Tibial artery (tissue), 4 donors: ENCODE measurements around the gene ABCA4.

Experiments used
- DNase-seq, 2 donors: peaks; one replicate each; pipeline ENCODE4 v3.0.0-alpha.2; 2019
- H3K27ac ChIP-seq, 2 donors: fragments of 200-600 bp; sonication (generic) in 1 of 2; 1 replicate in 1 of 2; 2 replicates in 1 of 2; pipeline ENCODE4 v1.5.1; 2018 to 2019; ENCODE audit warnings: mild to moderate bottlenecking in 1 of 2
- H3K27me3 ChIP-seq, 2 donors: fragments of 200-600 bp; sonication (generic) in 1 of 2; one replicate each; pipeline versions ENCODE4 v1.5.1 to v1.6.0; 2016 to 2019
- H3K36me3 ChIP-seq, 3 donors: fragments of 200-600 bp; sonication (generic) in 2 of 3; one replicate each; pipeline ENCODE4 v1.5.1; 2016 to 2019; ENCODE audit warnings: mild to moderate bottlenecking in 2 of 3
- H3K4me1 ChIP-seq, 4 donors: fragments of 200-600 bp; sonication (generic) in 2 of 4; 1 replicate in 3 of 4; 2 replicates in 1 of 4; pipeline ENCODE4 v1.5.1; 2016 to 2019
- H3K4me3 ChIP-seq, 2 donors: fragments of 200-600 bp; sonication (generic) in 1 of 2; 1 replicate in 1 of 2; 2 replicates in 1 of 2; pipeline ENCODE4 v1.5.1; 2018 to 2019; ENCODE audit warnings: mild to moderate bottlenecking in 2 of 2
- H3K9me3 ChIP-seq, 3 donors: fragments of 200-600 bp; sonication (generic) in 1 of 3; one replicate each; pipeline ENCODE4 v1.5.1; 2016 to 2019
- CTCF ChIP-seq, 2 experiments: fragments of 200-600 bp in 1 of 2; fragments of 450-650 bp in 1 of 2; IDR thresholded peaks; one replicate each; pipeline ENCODE4 v1.5.1; 2017 to 2019; ENCODE audit warnings: antibody characterized with exemption in 2 of 2, mild to moderate bottlenecking in 1 of 2, moderate library complexity in 1 of 2
- intact Hi-C: fragments of 100-400 bp; cut with DNase I; formaldehyde crosslinking; loops from one replicate; pipeline ENCODE4 v1.15.0; 2023; ENCODE audit warnings: low total_unique reads

Gene ABCA4

GRCh38 chr1:94106716-94107115 is 14.2 kb downstream of the ABCA4 start:
- intact Hi-C loops: no loop called here
- Histone ChIP-seq H3K27ac (no peak overlapping the region), H3K9me3 (no peaks in the 10 kb centered on the region), H3K27me3 (no peaks in the 10 kb centered on the region), H3K36me3 (no peaks in the 10 kb centered on the region), H3K4me1 (peaks cover 0 to 14% (median 0%) of the 10 kb centered on the region in 4 donors), H3K4me3 (no peak overlapping the region)
- no peak for DNase-seq
- no peak for TF ChIP-seq CTCF (IDR thresholded peaks at IDR 0.05)

GRCh38 chr1:94105957-94106529 is 14.9 kb downstream of the ABCA4 start:
- Histone ChIP-seq H3K27me3 (no peaks in the 10 kb centered on the region), H3K36me3 (no peaks in the 10 kb centered on the region), H3K4me1 (peaks cover 0 to 18% (median 0%) of the 10 kb centered on the region in 4 donors), H3K9me3 (no peaks in the 10 kb centered on the region), H3K4me3 (no peak overlapping the region), H3K27ac (no peak overlapping the region)
- no peak for DNase-seq
- no peak for TF ChIP-seq CTCF (IDR thresholded peaks at IDR 0.05)
- intact Hi-C loops: no loop called here

- no peak for TF ChIP-seq CTCF (IDR thresholded peaks at IDR 0.05)
- peaks cover 0 to 18% (median 0%) of the 10 kb centered on the region in 4 donors for H3K4me1 ChIP-seq
- intact Hi-C loops: no loop called here
- no peak overlapping the region for H3K27ac ChIP-seq
- no peaks in the 10 kb centered on the region for H3K36me3 ChIP-seq
- H3K4me3 ChIP-seq: no peak overlapping the region
- no peak for DNase-seq
- no peaks in the 10 kb centered on the region for H3K9me3 ChIP-seq
- H3K27me3 ChIP-seq: no peaks in the 10 kb centered on the region
Observed at GRCh38 chr1:94105581-94105952, 15.4 kb downstream of the ABCA4 start.

GRCh38 chr1:94104776-94105580 is 16.0 kb downstream of the ABCA4 start:
- no peaks in the 10 kb centered on the region for H3K27me3 ChIP-seq
- no peak for TF ChIP-seq CTCF (IDR thresholded peaks at IDR 0.05)
- H3K27ac ChIP-seq: no peak overlapping the region
- intact Hi-C loops: no loop called here
- H3K36me3 ChIP-seq: no peaks in the 10 kb centered on the region
- DNase-seq: no peak
- no peak overlapping the region for H3K4me3 ChIP-seq
- no peaks in the 10 kb centered on the region for H3K9me3 ChIP-seq
- peaks cover 0 to 18% (median 0%) of the 10 kb centered on the region in 4 donors for H3K4me1 ChIP-seq

GRCh38 chr1:94104127-94104684 is 16.7 kb downstream of the ABCA4 start:
- Histone ChIP-seq H3K27ac (no peak overlapping the region), H3K36me3 (no peaks in the 10 kb centered on the region), H3K27me3 (no peaks in the 10 kb centered on the region), H3K4me3 (no peak overlapping the region), H3K4me1 (peaks cover 0 to 18% (median 0%) of the 10 kb centered on the region in 4 donors), H3K9me3 (no peaks in the 10 kb centered on the region)
- no peak for TF ChIP-seq CTCF (IDR thresholded peaks at IDR 0.05)
- DNase-seq: no peak
- intact Hi-C loops: no loop called here
